PC-3 (cell line): ENCODE data around the gene KRTAP19-6.
A peak's percentile ranks its signal among the peaks of the same experiment; 100 is the strongest.
"Not testable (repeated sequence)": the region's sequence is repeated elsewhere in the genome, so short reads cannot be mapped to it uniquely, and the experiment has no call there.

Experiments
- CTCF ChIP-seq: fragments of 300-600 bp; sonication (generic); conservative IDR thresholded peaks from 2 replicates; pipeline ENCODE4 v1.5.1; 2017; ENCODE audit warnings: antibody characterized with exemption, low read depth, mild to moderate bottlenecking, low read length
- EZH2phosphoT487 ChIP-seq: fragments of 300-600 bp; sonication (generic); IDR thresholded peaks from 2 replicates; pipeline ENCODE4 v1.6.1; 2018; ENCODE audit warnings: mild to moderate bottlenecking, antibody characterized with exemption, low read length, borderline replicate concordance

GRCh38 chr21:30505621-30506205 lies 36.0 kb downstream of the KRTAP19-6 start:
- peak; percentile 82 for TF ChIP-seq CTCF
- TF ChIP-seq EZH2phosphoT487: not testable (repeated sequence)
